GM21526 (cell line): ENCODE results near the gene HLA-DPA1.
"Not testable (repeated sequence)": the region's sequence is repeated elsewhere in the genome, so short reads cannot be mapped to it uniquely, and the experiment has no call there.

Source experiments
- ATAC-seq: cut with Tn5 transposase; IDR thresholded peaks from one replicate; pipeline ENCODE4 v1.9.1; 2021; ENCODE audit warnings: moderate library complexity; ENCODE audit not compliant: unreplicated experiment, low FRiP score

HLA-DPA1 gene

GRCh38 chr6:33073431-33073871 lies at the start of gene HLA-DPA1:
HLA-DPA1 (minus strand) TSS chr6:33073649.
- peak; percentile 54 for ATAC-seq

- ATAC-seq, result no peak
These were observed 49.7 kb upstream of the HLA-DPA1 start for GRCh38 chr6:33123181-33123580.

- no peak for ATAC-seq
These were observed 46.6 kb upstream of the HLA-DPA1 start for GRCh38 chr6:33120001-33120400.

- ATAC-seq, result no peak
These were observed 45.2 kb upstream of the HLA-DPA1 start for GRCh38 chr6:33118525-33119123.

- ATAC-seq, result no peak
These were observed 44.4 kb upstream of the HLA-DPA1 start for GRCh38 chr6:33117811-33118277.

- ATAC-seq, result no peak
These were observed 43.6 kb upstream of the HLA-DPA1 start for GRCh38 chr6:33116841-33117711.

GRCh38 chr6:33116417-33116816 lies 43.0 kb upstream of the HLA-DPA1 start:
- no peak for ATAC-seq

- no peak for ATAC-seq
These were observed 41.0 kb upstream of the HLA-DPA1 start for GRCh38 chr6:33114406-33114805.

- no peak for ATAC-seq
These were observed 40.3 kb upstream of the HLA-DPA1 start for GRCh38 chr6:33113755-33114154.

- peak; percentile 69 for ATAC-seq
These were observed 38.7 kb upstream of the HLA-DPA1 start for GRCh38 chr6:33112148-33112547.

- ATAC-seq, result no peak
These were observed 34.9 kb upstream of the HLA-DPA1 start for GRCh38 chr6:33108307-33108706.

- ATAC-seq, result no peak
These were observed 34.2 kb upstream of the HLA-DPA1 start for GRCh38 chr6:33107641-33108040.

- ATAC-seq, result no peak
These were observed 32.7 kb upstream of the HLA-DPA1 start for GRCh38 chr6:33105916-33106871.

GRCh38 chr6:33105386-33105785 lies 31.9 kb upstream of the HLA-DPA1 start:
- ATAC-seq, result no peak

- ATAC-seq, result no peak
These were observed 31.4 kb upstream of the HLA-DPA1 start for GRCh38 chr6:33104887-33105286.

- no peak for ATAC-seq
These were observed 30.3 kb upstream of the HLA-DPA1 start for GRCh38 chr6:33103776-33104175.

GRCh38 chr6:33101121-33101737 lies 27.8 kb upstream of the HLA-DPA1 start:
- not testable (repeated sequence) for ATAC-seq

- no peak for ATAC-seq
These were observed 22.2 kb upstream of the HLA-DPA1 start for GRCh38 chr6:33095681-33096080.

GRCh38 chr6:33093855-33094254 lies 20.4 kb upstream of the HLA-DPA1 start:
- no peak for ATAC-seq

- no peak for ATAC-seq
These were observed 18.9 kb upstream of the HLA-DPA1 start for GRCh38 chr6:33092385-33092784.
